ENCODE data around the gene PARD6B.

The PARD6B gene

GRCh38 chr20:50745634-50746137, 14.3 kb downstream of the PARD6B start:
- TF ChIP-seq, protein P1, sequence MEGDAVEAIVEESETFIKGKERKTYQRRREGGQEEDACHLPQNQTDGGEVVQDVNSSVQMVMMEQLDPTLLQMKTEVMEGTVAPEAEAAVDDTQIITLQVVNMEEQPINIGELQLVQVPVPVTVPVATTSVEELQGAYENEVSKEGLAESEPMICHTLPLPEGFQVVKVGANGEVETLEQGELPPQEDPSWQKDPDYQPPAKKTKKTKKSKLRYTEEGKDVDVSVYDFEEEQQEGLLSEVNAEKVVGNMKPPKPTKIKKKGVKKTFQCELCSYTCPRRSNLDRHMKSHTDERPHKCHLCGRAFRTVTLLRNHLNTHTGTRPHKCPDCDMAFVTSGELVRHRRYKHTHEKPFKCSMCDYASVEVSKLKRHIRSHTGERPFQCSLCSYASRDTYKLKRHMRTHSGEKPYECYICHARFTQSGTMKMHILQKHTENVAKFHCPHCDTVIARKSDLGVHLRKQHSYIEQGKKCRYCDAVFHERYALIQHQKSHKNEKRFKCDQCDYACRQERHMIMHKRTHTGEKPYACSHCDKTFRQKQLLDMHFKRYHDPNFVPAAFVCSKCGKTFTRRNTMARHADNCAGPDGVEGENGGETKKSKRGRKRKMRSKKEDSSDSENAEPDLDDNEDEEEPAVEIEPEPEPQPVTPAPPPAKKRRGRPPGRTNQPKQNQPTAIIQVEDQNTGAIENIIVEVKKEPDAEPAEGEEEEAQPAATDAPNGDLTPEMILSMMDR (IDR thresholded peaks at IDR 0.05; ENCODE audit: low read depth, low read length) = no peak
- no peak for TF ChIP-seq EZH2phosphoT487 (IDR thresholded peaks at IDR 0.05; ENCODE audit: low read depth)
- Histone ChIP-seq H3K27me3 (ENCODE audit: low read depth, low read length) (no peaks in the 10 kb centered on the region), H3K79me2 (ENCODE audit: low read length) (0 out of 2 replicates have a peak, but pooled peaks cover 2% of the 10 kb centered on the region), H3K9ac (ENCODE audit: low read length) (no peak overlapping the region), H3K36me3 (replicated peaks; ENCODE audit: low read depth, low read length) (peaks cover 18% of the 10 kb centered on the region), H4K20me1 (ENCODE audit: insufficient read depth, low read length) (no peaks in the 10 kb centered on the region), H3K4me2 (ENCODE audit: low read length) (no peak overlapping the region), H3K9me3 (ENCODE audit: insufficient read depth, low read length) (no peaks in the 10 kb centered on the region), H2AFZ (ENCODE audit: low read depth, low read length) (no peak overlapping the region), H3K4me1 (ENCODE audit: low read length) (peaks cover 14% of the 10 kb centered on the region), H3K4me3 (ENCODE audit: low read length) (no peak overlapping the region), H3K27ac (ENCODE audit: low read length) (no peak overlapping the region)

GRCh38 chr20:50746138-50746940, 15.0 kb downstream of the PARD6B start:
- H4K20me1 ChIP-seq (ENCODE audit: insufficient read depth, low read length) = no peaks in the 10 kb centered on the region
- H3K9me3 ChIP-seq (ENCODE audit: insufficient read depth, low read length) = no peaks in the 10 kb centered on the region
- H2AFZ ChIP-seq (ENCODE audit: low read depth, low read length) = no peak overlapping the region
- no peaks in the 10 kb centered on the region for H3K27me3 ChIP-seq (ENCODE audit: low read depth, low read length)
- H3K27ac ChIP-seq (ENCODE audit: low read length) = no peak overlapping the region
- H3K9ac ChIP-seq (ENCODE audit: low read length) = no peak overlapping the region
- H3K36me3 ChIP-seq (replicated peaks; ENCODE audit: low read depth, low read length) = peaks cover 18% of the 10 kb centered on the region
- no peak overlapping the region for H3K4me3 ChIP-seq (ENCODE audit: low read length)
- no peak overlapping the region for H3K4me2 ChIP-seq (ENCODE audit: low read length)
- 0 out of 2 replicates have a peak, but pooled peaks cover 2% of the 10 kb centered on the region for H3K79me2 ChIP-seq (ENCODE audit: low read length)
- H3K4me1 ChIP-seq (ENCODE audit: low read length) = peaks cover 14% of the 10 kb centered on the region
- TF ChIP-seq, protein P1 (IDR thresholded peaks at IDR 0.05; ENCODE audit: low read depth, low read length) = no peak
- no peak for TF ChIP-seq EZH2phosphoT487 (IDR thresholded peaks at IDR 0.05; ENCODE audit: low read depth)

- Histone ChIP-seq H3K27ac (ENCODE audit: low read length) (no peak overlapping the region), H3K4me1 (ENCODE audit: low read length) (peaks cover 14% of the 10 kb centered on the region), H3K79me2 (ENCODE audit: low read length) (0 out of 2 replicates have a peak, but pooled peaks cover 2% of the 10 kb centered on the region), H3K9ac (ENCODE audit: low read length) (no peak overlapping the region), H3K9me3 (ENCODE audit: insufficient read depth, low read length) (no peaks in the 10 kb centered on the region), H3K4me3 (ENCODE audit: low read length) (peak overlapping the region; percentile 33), H3K4me2 (ENCODE audit: low read length) (peak overlapping the region; percentile 37), H2AFZ (ENCODE audit: low read depth, low read length) (no peak overlapping the region), H3K27me3 (ENCODE audit: low read depth, low read length) (no peaks in the 10 kb centered on the region), H4K20me1 (ENCODE audit: insufficient read depth, low read length) (no peaks in the 10 kb centered on the region), H3K36me3 (replicated peaks; ENCODE audit: low read depth, low read length) (peaks cover 21% of the 10 kb centered on the region)
- no peak for TF ChIP-seq EZH2phosphoT487 (IDR thresholded peaks at IDR 0.05; ENCODE audit: low read depth)
- TF ChIP-seq, protein P1 (IDR thresholded peaks at IDR 0.05; ENCODE audit: low read depth, low read length) = no peak
Observed at GRCh38 chr20:50747275-50747674, 15.9 kb downstream of the PARD6B start.

GRCh38 chr20:50750145-50750671, 18.8 kb downstream of the PARD6B start:
- no peaks in the 10 kb centered on the region for H3K9me3 ChIP-seq (ENCODE audit: insufficient read depth, low read length)
- H3K27me3 ChIP-seq (ENCODE audit: low read depth, low read length) = no peaks in the 10 kb centered on the region
- H3K9ac ChIP-seq (ENCODE audit: low read length) = no peak overlapping the region
- no peak overlapping the region for H3K4me2 ChIP-seq (ENCODE audit: low read length)
- H3K27ac ChIP-seq (ENCODE audit: low read length) = no peak overlapping the region
- H3K79me2 ChIP-seq (ENCODE audit: low read length) = no peaks in the 10 kb centered on the region
- H2AFZ ChIP-seq (ENCODE audit: low read depth, low read length) = no peak overlapping the region
- H3K4me3 ChIP-seq (ENCODE audit: low read length) = no peak overlapping the region
- H4K20me1 ChIP-seq (ENCODE audit: insufficient read depth, low read length) = no peaks in the 10 kb centered on the region
- H3K36me3 ChIP-seq (replicated peaks; ENCODE audit: low read depth, low read length) = peaks cover 20% of the 10 kb centered on the region
- TF ChIP-seq, protein P1 (IDR thresholded peaks at IDR 0.05; ENCODE audit: low read depth, low read length) = no peak
- no peak for TF ChIP-seq EZH2phosphoT487 (IDR thresholded peaks at IDR 0.05; ENCODE audit: low read depth)
- H3K4me1 ChIP-seq (ENCODE audit: low read length) = peaks cover 14% of the 10 kb centered on the region

Data from OCI-LY3 (cell line).